NB4 (cell line): ENCODE measurements around the gene UBE2N.

Experiments
- MYC ChIP-seq: IDR thresholded peaks from 2 replicates; pipeline ENCODE4 v1.6.1; 2011; ENCODE audit warnings: low read depth, low read length
- POLR2A ChIP-seq: IDR thresholded peaks from 2 replicates; pipeline ENCODE4 v1.6.1; 2011; ENCODE audit warnings: mild to moderate bottlenecking; ENCODE audit not compliant: insufficient read length; ENCODE audit errors: extremely low read depth
- TF ChIP-seq, protein P1 (sequence below): IDR thresholded peaks from one replicate; pipeline ENCODE4 v1.5.1; 2012; ENCODE audit warnings: low read depth, low read length
- TF ChIP-seq, protein P2 (sequence below): IDR thresholded peaks from 2 replicates; pipeline ENCODE4 v1.6.1; 2011; ENCODE audit warnings: low read depth, low read length

DNA sequence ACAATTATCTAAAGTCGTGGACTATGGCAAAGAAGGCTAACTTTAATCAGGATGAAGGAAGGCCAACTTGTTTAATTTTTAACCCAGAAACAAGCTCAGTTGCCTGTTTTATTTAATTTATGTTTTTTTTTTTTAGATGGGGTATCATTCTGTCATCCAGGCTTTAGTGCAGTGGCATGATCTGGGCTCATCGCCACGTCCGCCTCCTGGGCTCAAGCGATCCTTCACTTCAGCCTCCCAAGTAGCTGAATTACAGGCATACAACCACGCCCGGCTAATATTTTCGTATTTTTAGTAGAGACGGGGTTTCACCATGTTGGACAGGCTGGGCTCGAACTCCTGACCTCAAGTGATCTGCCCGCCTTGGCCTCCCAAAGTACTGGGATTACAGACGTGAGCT is 44.3 kb downstream of the UBE2N start:
- TF ChIP-seq, protein P1, sequence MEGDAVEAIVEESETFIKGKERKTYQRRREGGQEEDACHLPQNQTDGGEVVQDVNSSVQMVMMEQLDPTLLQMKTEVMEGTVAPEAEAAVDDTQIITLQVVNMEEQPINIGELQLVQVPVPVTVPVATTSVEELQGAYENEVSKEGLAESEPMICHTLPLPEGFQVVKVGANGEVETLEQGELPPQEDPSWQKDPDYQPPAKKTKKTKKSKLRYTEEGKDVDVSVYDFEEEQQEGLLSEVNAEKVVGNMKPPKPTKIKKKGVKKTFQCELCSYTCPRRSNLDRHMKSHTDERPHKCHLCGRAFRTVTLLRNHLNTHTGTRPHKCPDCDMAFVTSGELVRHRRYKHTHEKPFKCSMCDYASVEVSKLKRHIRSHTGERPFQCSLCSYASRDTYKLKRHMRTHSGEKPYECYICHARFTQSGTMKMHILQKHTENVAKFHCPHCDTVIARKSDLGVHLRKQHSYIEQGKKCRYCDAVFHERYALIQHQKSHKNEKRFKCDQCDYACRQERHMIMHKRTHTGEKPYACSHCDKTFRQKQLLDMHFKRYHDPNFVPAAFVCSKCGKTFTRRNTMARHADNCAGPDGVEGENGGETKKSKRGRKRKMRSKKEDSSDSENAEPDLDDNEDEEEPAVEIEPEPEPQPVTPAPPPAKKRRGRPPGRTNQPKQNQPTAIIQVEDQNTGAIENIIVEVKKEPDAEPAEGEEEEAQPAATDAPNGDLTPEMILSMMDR = no peak
- TF ChIP-seq POLR2A = no peak
- TF ChIP-seq MYC = no peak
- TF ChIP-seq, protein P2, sequence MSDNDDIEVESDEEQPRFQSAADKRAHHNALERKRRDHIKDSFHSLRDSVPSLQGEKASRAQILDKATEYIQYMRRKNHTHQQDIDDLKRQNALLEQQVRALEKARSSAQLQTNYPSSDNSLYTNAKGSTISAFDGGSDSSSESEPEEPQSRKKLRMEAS = no peak
